Measurements from ENCODE around the gene EAF1.

The EAF1 gene

GRCh38 chr3:15427182-15427880, at the start of gene EAF1, which contains the start of gene METTL6:
Gene EAF1 (plus strand): TSS chr3:15427598. CDS start chr3:15427780, 182 bp downstream.
Gene METTL6 (minus strand): TSS chr3:15427544. CDS start chr3:15426511, 1,033 bp downstream.
- DNase-seq (ENCODE audit: extremely low spot score), result peak; percentile 91
- TF ChIP-seq L3MBTL2 (conservative IDR thresholded peaks at IDR 0.05), result peak; percentile 43; the same call in 1 of the 2 replicates
- TF ChIP-seq SP1 (IDR thresholded peaks at IDR 0.05), result no peak
- no peak for TF ChIP-seq TARDBP (IDR thresholded peaks at IDR 0.05)
- no peak for TF ChIP-seq FOXK2 (IDR thresholded peaks at IDR 0.05)
- no peak for TF ChIP-seq CTBP1 (IDR thresholded peaks at IDR 0.05; ENCODE audit: borderline replicate concordance)
- no peak for TF ChIP-seq FOXM1 (IDR thresholded peaks at IDR 0.05; ENCODE audit: borderline replicate concordance)
- TF ChIP-seq ELF4 (IDR thresholded peaks at IDR 0.05), result peak; percentile 85
- TF ChIP-seq HDGF (IDR thresholded peaks at IDR 0.05; ENCODE audit: borderline replicate concordance), result no peak
- no peak for TF ChIP-seq BHLHE40 (IDR thresholded peaks at IDR 0.05; ENCODE audit: borderline replicate concordance)
- TF ChIP-seq SUZ12 (IDR thresholded peaks at IDR 0.05), result no peak
- peak; percentile 58; the same call in 1 of the 2 replicates for TF ChIP-seq NFRKB (IDR thresholded peaks at IDR 0.05)
- no peak for TF ChIP-seq ZNF384 (IDR thresholded peaks at IDR 0.05)
- ChIA-PET POLR2A (interaction anchor here (1.5 kb wide), 1 partner anchor 10 kb away, joined by 4 read pairs; no protein-coding TSS in a partner anchor), CTCF (no interaction called here)

GRCh38 chr3:15377961-15378791, 49.2 kb upstream of the EAF1 start:
- DNase-seq (ENCODE audit: extremely low spot score), result peak; percentile 77
- TF ChIP-seq ELF4 (IDR thresholded peaks at IDR 0.05) (peak; percentile 27; the same call in 1 of the 2 replicates), L3MBTL2 (conservative IDR thresholded peaks at IDR 0.05) (no peak), SP1 (IDR thresholded peaks at IDR 0.05) (no peak), LEF1 (IDR thresholded peaks at IDR 0.05; ENCODE audit: borderline replicate concordance) (no peak), FOXM1 (IDR thresholded peaks at IDR 0.05; ENCODE audit: borderline replicate concordance) (no peak), SUZ12 (IDR thresholded peaks at IDR 0.05) (no peak), ZNF384 (IDR thresholded peaks at IDR 0.05) (no peak), NFRKB (IDR thresholded peaks at IDR 0.05) (no peak), FOXA1 (IDR thresholded peaks at IDR 0.05) (no peak), BHLHE40 (IDR thresholded peaks at IDR 0.05; ENCODE audit: borderline replicate concordance) (no peak), TARDBP (IDR thresholded peaks at IDR 0.05) (no peak), HDGF (IDR thresholded peaks at IDR 0.05; ENCODE audit: borderline replicate concordance) (no peak), FOXK2 (IDR thresholded peaks at IDR 0.05) (no peak)
- TF ChIP-seq, protein P1, sequence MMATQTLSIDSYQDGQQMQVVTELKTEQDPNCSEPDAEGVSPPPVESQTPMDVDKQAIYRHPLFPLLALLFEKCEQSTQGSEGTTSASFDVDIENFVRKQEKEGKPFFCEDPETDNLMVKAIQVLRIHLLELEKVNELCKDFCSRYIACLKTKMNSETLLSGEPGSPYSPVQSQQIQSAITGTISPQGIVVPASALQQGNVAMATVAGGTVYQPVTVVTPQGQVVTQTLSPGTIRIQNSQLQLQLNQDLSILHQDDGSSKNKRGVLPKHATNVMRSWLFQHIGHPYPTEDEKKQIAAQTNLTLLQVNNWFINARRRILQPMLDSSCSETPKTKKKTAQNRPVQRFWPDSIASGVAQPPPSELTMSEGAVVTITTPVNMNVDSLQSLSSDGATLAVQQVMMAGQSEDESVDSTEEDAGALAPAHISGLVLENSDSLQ (IDR thresholded peaks at IDR 0.05), result peak; percentile 60
- POLR2A ChIA-PET, result no interaction called here
- CTCF ChIA-PET, result interaction anchor here (0.9 kb wide), 1 partner anchor 110 kb away, joined by 4 read pairs; no protein-coding TSS in a partner anchor

- POLR2A ChIA-PET, result no interaction called here
- CTCF ChIA-PET, result interaction anchor here (0.7 to 0.9 kb wide), 2 partner anchors 15 to 115 kb away, joined by 4 to 5 read pairs; no protein-coding TSS in a partner anchor
- no peak for TF ChIP-seq ELF4 (IDR thresholded peaks at IDR 0.05)
- TF ChIP-seq FOXA1 (IDR thresholded peaks at IDR 0.05), result no peak
- no peak for TF ChIP-seq LEF1 (IDR thresholded peaks at IDR 0.05; ENCODE audit: borderline replicate concordance)
- TF ChIP-seq FOXK2 (IDR thresholded peaks at IDR 0.05), result no peak
- TF ChIP-seq SP1 (IDR thresholded peaks at IDR 0.05), result no peak
- TF ChIP-seq, protein P1 (IDR thresholded peaks at IDR 0.05), result no peak
- no peak for DNase-seq (ENCODE audit: extremely low spot score)
These were observed 46.2 kb upstream of the EAF1 start for GRCh38 chr3:15380980-15381890.

- POLR2A ChIA-PET, result no interaction called here
These were observed 44.9 kb upstream of the EAF1 start for GRCh38 chr3:15382405-15382923.

More at GRCh38 chr3:15382405-15382923, 44.9 kb upstream of the EAF1 start:
- no peak for TF ChIP-seq L3MBTL2 (conservative IDR thresholded peaks at IDR 0.05)
- no peak for TF ChIP-seq CTBP1 (IDR thresholded peaks at IDR 0.05; ENCODE audit: borderline replicate concordance)
- TF ChIP-seq TARDBP (IDR thresholded peaks at IDR 0.05), result no peak
- TF ChIP-seq BHLHE40 (IDR thresholded peaks at IDR 0.05; ENCODE audit: borderline replicate concordance), result no peak
- TF ChIP-seq, protein P1 (IDR thresholded peaks at IDR 0.05), result no peak
- no peak for TF ChIP-seq ARNT (IDR thresholded peaks at IDR 0.05)
- TF ChIP-seq FOXK2 (IDR thresholded peaks at IDR 0.05), result no peak
- TF ChIP-seq FOXA1 (IDR thresholded peaks at IDR 0.05), result no peak
- no peak for TF ChIP-seq SP1 (IDR thresholded peaks at IDR 0.05)
- TF ChIP-seq ELF4 (IDR thresholded peaks at IDR 0.05), result no peak
- TF ChIP-seq NFRKB (IDR thresholded peaks at IDR 0.05), result no peak
- TF ChIP-seq ZNF384 (IDR thresholded peaks at IDR 0.05), result no peak
- no peak for TF ChIP-seq HDGF (IDR thresholded peaks at IDR 0.05; ENCODE audit: borderline replicate concordance)
- TF ChIP-seq LEF1 (IDR thresholded peaks at IDR 0.05; ENCODE audit: borderline replicate concordance), result no peak
- no peak for TF ChIP-seq FOXM1 (IDR thresholded peaks at IDR 0.05; ENCODE audit: borderline replicate concordance)
- CTCF ChIA-PET, result no interaction called here
- no peak for DNase-seq (ENCODE audit: extremely low spot score)

All from HEK293T (cell line).